ENCODE data around the gene ORM2. TPM values are rescaled to one million over a fixed set of nuclear protein-coding genes. Genes with fewer than 3 reads are reported as not detected.

ORM2 gene
- total RNA-seq, 2 donors from 2014 or later, result not detected

DNA sequence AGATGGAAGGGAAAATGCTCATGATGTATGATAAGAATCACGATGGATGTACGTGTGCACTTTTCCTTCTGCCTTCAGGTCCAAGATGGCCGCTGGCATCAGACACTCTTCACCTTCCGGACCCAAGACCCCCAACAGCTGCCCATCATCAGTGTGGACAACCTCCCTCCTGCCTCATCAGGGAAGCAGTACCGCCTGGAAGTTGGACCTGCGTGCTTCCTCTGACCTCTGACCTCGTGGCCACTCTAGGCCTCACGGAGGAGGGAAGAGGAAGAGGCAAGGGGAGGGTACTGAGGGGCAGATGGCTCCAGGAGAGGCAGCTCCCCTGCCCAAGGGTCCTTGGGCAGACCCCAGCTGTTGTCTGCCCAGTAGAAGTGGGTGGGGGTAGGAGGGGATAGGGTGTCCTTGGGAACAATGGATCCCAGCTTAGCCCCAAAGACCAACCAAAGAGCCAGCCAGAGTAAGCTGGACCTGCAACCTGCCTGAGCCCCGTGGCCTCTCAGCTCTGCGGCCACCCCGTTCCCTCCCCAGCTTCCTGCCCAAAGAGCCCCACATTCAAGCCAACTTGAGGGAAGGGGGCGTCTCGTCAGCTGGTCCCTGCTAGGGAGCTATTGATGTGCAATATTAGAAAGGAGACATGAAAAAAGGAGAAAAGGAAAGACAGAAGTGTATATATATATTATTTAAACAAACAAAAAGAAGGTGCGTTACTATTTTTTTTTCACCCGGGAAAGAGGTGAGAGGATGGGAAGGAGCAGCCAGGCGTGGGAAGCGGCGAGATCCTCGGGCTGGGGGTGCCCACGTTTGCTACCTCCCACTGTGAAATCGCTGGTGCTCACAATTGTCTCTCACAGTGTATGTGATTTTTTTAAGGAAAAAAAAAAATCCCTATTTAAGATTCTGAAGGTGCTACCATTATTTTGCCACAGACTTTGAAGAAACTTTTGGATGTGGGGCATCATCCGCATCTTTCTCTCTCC is 18.9 kb upstream of the ORM2 start:
- no peak for DNase-seq (ENCODE audit: low spot score)
- Histone ChIP-seq H3K9me3 (no peaks in the 10 kb centered on the region), H3K27me3 (no peaks in the 10 kb centered on the region), H3K27ac (no peak overlapping the region), H3K36me3 (no peaks in the 10 kb centered on the region), H3K4me1 (peaks cover 0 to 2% of the 10 kb centered on the region in 2 donors), H3K4me3 (no peak overlapping the region)
- TF ChIP-seq, protein P1, sequence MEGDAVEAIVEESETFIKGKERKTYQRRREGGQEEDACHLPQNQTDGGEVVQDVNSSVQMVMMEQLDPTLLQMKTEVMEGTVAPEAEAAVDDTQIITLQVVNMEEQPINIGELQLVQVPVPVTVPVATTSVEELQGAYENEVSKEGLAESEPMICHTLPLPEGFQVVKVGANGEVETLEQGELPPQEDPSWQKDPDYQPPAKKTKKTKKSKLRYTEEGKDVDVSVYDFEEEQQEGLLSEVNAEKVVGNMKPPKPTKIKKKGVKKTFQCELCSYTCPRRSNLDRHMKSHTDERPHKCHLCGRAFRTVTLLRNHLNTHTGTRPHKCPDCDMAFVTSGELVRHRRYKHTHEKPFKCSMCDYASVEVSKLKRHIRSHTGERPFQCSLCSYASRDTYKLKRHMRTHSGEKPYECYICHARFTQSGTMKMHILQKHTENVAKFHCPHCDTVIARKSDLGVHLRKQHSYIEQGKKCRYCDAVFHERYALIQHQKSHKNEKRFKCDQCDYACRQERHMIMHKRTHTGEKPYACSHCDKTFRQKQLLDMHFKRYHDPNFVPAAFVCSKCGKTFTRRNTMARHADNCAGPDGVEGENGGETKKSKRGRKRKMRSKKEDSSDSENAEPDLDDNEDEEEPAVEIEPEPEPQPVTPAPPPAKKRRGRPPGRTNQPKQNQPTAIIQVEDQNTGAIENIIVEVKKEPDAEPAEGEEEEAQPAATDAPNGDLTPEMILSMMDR (IDR thresholded peaks at IDR 0.05), result no peak

DNA sequence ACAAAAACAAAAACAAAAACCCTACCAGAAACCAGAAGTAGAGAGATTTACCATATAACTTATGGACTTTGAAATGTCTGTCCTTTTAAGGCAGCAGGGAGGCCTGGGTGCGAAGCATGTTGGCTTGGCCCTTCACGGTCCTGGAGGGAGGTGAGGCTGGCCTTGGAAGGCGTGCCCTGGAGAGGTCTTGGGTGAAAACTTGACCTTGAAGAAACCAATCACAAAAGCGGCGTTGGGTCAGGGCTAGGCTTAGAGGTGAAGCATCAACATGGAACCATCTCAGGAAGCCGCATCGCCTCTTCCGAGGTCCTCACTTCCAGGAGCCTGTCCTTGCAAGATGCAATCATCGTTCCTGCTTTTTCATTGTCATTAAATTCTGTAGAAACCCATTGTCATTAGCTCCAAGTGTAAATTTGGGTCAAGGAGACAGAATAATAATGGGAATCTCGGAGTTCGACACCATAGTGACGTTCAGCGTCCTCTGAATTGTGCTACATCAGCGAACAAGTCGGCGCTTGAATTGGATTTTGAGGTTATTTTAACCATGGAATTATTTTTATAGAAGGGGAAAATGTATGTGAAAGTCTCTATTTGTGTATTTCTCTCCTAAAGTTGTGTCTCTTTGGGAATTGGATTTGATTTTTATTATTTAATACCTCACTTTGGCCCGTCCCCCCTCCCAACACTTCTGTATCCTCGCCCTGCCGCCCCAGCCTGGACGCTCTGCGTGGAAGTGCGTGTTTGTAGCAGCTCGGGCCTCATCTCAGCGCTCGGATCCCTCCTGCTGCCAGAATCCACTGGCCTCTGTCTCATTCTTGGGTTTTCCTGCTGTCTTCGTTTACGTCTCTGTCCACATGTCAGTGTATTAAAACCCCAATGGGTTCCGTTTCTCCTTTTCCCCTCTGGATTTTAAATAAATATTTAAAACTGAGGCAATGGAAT is 17.8 kb upstream of the ORM2 start:
- Histone ChIP-seq H3K4me3 (no peak overlapping the region), H3K27me3 (no peaks in the 10 kb centered on the region), H3K36me3 (no peaks in the 10 kb centered on the region), H3K27ac (no peak overlapping the region), H3K9me3 (no peaks in the 10 kb centered on the region), H3K4me1 (no peaks in the 10 kb centered on the region)
- TF ChIP-seq, protein P1 (IDR thresholded peaks at IDR 0.05), result no peak
- no peak for DNase-seq (ENCODE audit: low spot score)

DNA sequence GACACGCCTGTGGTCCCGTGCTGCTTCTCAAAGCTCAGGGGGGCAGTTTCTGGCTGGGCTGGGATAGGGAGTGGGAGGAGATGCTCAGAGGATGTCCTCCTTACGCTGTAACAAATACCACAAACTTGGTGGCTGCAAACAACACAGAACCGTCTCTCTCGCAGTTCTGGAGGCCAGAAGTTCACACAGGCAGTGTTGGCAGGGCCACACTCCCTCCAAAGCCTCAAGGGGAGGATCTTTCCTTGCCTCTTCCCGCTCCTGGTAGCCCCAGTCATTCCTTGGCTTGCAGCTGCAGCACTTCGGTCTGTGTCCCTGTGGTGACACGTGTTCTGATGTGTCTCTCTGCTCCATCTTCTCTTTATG is 17.2 kb upstream of the ORM2 start:
- no peak overlapping the region for H3K4me3 ChIP-seq

DNA sequence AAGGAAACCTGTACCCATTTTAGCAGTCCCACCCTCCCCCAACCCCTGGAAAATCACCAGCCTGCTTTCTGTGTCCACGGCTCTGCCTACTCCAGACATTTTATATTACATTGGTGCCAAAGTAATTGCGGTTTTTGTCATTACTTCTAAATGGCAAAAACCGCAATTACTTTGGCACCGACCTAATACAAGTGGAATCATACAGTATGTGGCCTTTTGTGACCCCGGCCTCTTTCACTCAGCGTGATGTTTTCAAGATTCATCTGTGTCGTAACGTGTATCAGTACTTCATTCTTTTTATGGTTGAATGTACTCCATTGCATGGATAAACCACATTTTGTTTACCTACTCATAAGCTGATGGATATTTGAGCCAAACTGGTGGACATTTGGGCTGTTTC is 16.5 kb upstream of the ORM2 start:
- TF ChIP-seq, protein P1 (IDR thresholded peaks at IDR 0.05), result no peak
- Histone ChIP-seq H3K9me3 (no peaks in the 10 kb centered on the region), H3K27ac (no peak overlapping the region), H3K36me3 (no peaks in the 10 kb centered on the region), H3K27me3 (no peaks in the 10 kb centered on the region), H3K4me1 (no peaks in the 10 kb centered on the region), H3K4me3 (no peak overlapping the region)
- no peak for DNase-seq (ENCODE audit: low spot score)

More for the DNA sequence above, 17.2 kb upstream of the ORM2 start:
- DNase-seq (ENCODE audit: low spot score), result no peak
- no peak overlapping the region for H3K27ac ChIP-seq
- no peaks in the 10 kb centered on the region for H3K9me3 ChIP-seq
- no peaks in the 10 kb centered on the region for H3K27me3 ChIP-seq
- no peaks in the 10 kb centered on the region for H3K36me3 ChIP-seq
- H3K4me1 ChIP-seq, result no peaks in the 10 kb centered on the region
- TF ChIP-seq, protein P1 (IDR thresholded peaks at IDR 0.05), result no peak

DNA sequence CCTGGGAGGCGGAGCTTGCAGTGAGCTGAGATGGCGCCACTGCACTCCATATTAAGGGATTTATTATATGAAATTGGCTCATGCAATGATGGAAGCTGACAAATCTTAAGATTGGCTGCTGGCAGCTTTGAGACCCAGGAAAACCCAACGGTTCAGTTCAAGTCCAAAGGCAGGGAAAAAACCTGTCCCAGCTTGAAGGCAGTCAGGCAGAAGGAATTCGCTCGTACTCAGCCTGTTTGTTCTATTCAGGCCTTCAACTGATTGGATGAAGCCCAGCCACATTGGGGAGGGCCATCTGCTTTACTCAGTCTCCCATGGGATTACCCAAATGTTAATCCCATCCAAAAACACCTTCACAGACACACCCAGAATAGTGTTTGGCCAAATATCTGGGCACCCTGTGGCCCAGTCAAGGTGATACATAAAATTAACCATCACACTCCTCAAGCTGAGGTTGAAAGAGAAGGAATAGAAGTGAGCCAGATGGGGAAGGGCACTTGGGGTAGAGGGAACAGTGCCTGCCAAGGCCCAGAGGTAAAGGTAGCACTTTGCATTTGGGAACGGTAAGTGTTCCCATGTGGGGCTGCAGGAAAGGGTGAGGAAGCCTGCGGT is 15.3 kb upstream of the ORM2 start:
- no peaks in the 10 kb centered on the region for H3K36me3 ChIP-seq
- H3K27me3 ChIP-seq, result no peaks in the 10 kb centered on the region
- H3K4me1 ChIP-seq, result no peaks in the 10 kb centered on the region
- no peaks in the 10 kb centered on the region for H3K9me3 ChIP-seq
- no peak for DNase-seq (ENCODE audit: low spot score)
- H3K4me3 ChIP-seq, result no peak overlapping the region
- TF ChIP-seq, protein P1 (IDR thresholded peaks at IDR 0.05), result no peak
- H3K27ac ChIP-seq, result no peak overlapping the region

Data from right atrium auricular region (tissue), 2 donors.